IMR-90 (cell line): ENCODE data around the gene INA. TPM values are rescaled to one million over a fixed set of nuclear protein-coding genes. Genes with fewer than 3 reads are reported as not detected.

Source experiments
- ATAC-seq: fragments of 200-7000 bp; cut with Tn5 transposase; 2 replicates; pipeline ENCODE4 v1.9.1; 2020; ENCODE audit warnings: low read depth, mild to moderate bottlenecking, moderate library complexity
- BruUV-seq: library from RNA; stranded (reverse); fragments of 400-500 nt; replicated peaks from 2 replicates; lab custom pipeline; 2021; lab: Mats Ljungman, UMichigan
- CTCF ChIA-PET: fragments of 300-600 bp; formaldehyde crosslinking; extraction: SDS; loops from one replicate; lab custom pipeline; 2021; ENCODE audit warnings: antibody characterized with exemption; lab: Yijun Ruan, JAX
- POLR2A ChIA-PET: fragments of 300-600 bp; sonication (Branson Sonifier 250); formaldehyde crosslinking; loops from one replicate; lab custom pipeline; 2022; ENCODE audit warnings: antibody characterized with exemption; ENCODE audit not compliant: unreplicated experiment; lab: Charles Lee
- DNase-seq: peaks from one replicate; pipeline ENCODE4 v3.0.0; 2013
- H2AFZ ChIP-seq: replicated peaks from 2 replicates; pipeline ENCODE3; 2013; ENCODE audit warnings: low read length, mild to moderate bottlenecking; ENCODE audit not compliant: poor library complexity
- H2AK5ac ChIP-seq: 2 replicates; pipeline ENCODE4 v1.6.1; 2013; ENCODE audit warnings: low read depth, low read length, inconsistent platforms
- H2AK9ac ChIP-seq: replicated peaks from 2 replicates; pipeline ENCODE3; 2013; ENCODE audit warnings: mild to moderate bottlenecking, low read depth, low read length, moderate library complexity; ENCODE audit not compliant: poor library complexity
- H2BK120ac ChIP-seq: 2 replicates; pipeline ENCODE4 v1.6.1; 2013; ENCODE audit warnings: low read depth, low read length, inconsistent platforms
- H2BK15ac ChIP-seq: 3 replicates; pipeline ENCODE4 v1.6.1; 2013; ENCODE audit warnings: low read depth, low read length, inconsistent platforms
- H2BK20ac ChIP-seq: 2 replicates; pipeline ENCODE4 v1.6.1; 2013; ENCODE audit warnings: low read depth, mild to moderate bottlenecking, inconsistent platforms, low read length, moderate library complexity
- H2BK5ac ChIP-seq: 2 replicates; pipeline ENCODE4 v1.6.1; 2013; ENCODE audit warnings: mild to moderate bottlenecking, low read depth, low read length, inconsistent platforms; ENCODE audit not compliant: poor library complexity, severe bottlenecking
- H3K14ac ChIP-seq: replicated peaks from 2 replicates; pipeline ENCODE4 v1.6.1; 2013; ENCODE audit warnings: low read depth, low read length, inconsistent platforms
- H3K18ac ChIP-seq: 2 replicates; pipeline ENCODE4 v1.6.1; 2013; ENCODE audit warnings: low read depth, low read length, control low read depth
- H3K23ac ChIP-seq: 2 replicates; pipeline ENCODE4 v1.6.1; 2013; ENCODE audit warnings: low read depth, low read length, inconsistent platforms
- H3K27ac ChIP-seq: 2 replicates; pipeline ENCODE4 v1.5.1; 2013; ENCODE audit warnings: mild to moderate bottlenecking, control low read depth, low read length; ENCODE audit not compliant: insufficient read depth
- H3K27me3 ChIP-seq: 2 replicates; pipeline ENCODE4 v1.6.1; 2013; ENCODE audit warnings: low read length; ENCODE audit not compliant: control insufficient read depth, insufficient read depth
- H3K36me3 ChIP-seq: 2 replicates; pipeline ENCODE4 v1.6.1; 2013; ENCODE audit warnings: low read length, mixed read lengths; ENCODE audit not compliant: control insufficient read depth, insufficient read depth
- H3K4ac ChIP-seq: 2 replicates; pipeline ENCODE4 v1.6.1; 2013; ENCODE audit warnings: low read depth, low read length, inconsistent platforms
- H3K4me1 ChIP-seq: 2 replicates; pipeline ENCODE4 v1.6.1; 2013; ENCODE audit warnings: low read length, mixed read lengths; ENCODE audit not compliant: control insufficient read depth, insufficient read depth
- H3K4me2 ChIP-seq: 2 replicates; pipeline ENCODE4 v1.6.1; 2013; ENCODE audit warnings: low read depth, mild to moderate bottlenecking, control low read depth, low read length, moderate library complexity
- H3K4me3 ChIP-seq: 2 replicates; pipeline ENCODE4 v1.5.1; 2013; ENCODE audit warnings: low read depth, mild to moderate bottlenecking, control low read depth, low read length, moderate library complexity; ENCODE audit not compliant: insufficient read depth
- H3K56ac ChIP-seq: 2 replicates; pipeline ENCODE4 v1.6.1; 2013; ENCODE audit warnings: low read length, inconsistent platforms; ENCODE audit not compliant: insufficient read depth; ENCODE audit errors: extremely low read depth
- H3K79me1 ChIP-seq, 2 experiments: 2 replicates each; pipeline ENCODE4 v1.6.1; 2013; ENCODE audit warnings: low read length in 2 of 2, inconsistent platforms in 1 of 2, low read depth in 1 of 2
- H3K9ac ChIP-seq: 2 replicates; pipeline ENCODE4 v1.6.1; 2013; ENCODE audit warnings: low read depth, low read length, control low read depth
- H3K9me1 ChIP-seq: 2 replicates; pipeline ENCODE4 v1.6.1; 2013; ENCODE audit warnings: low read length, inconsistent platforms; ENCODE audit not compliant: insufficient read depth
- H3K9me3 ChIP-seq: 2 replicates; pipeline ENCODE4 v1.6.1; 2013; ENCODE audit warnings: low read length; ENCODE audit not compliant: control insufficient read depth, insufficient read depth
- H4K20me1 ChIP-seq: 2 replicates; pipeline ENCODE4 v1.6.1; 2013; ENCODE audit warnings: low read length, inconsistent platforms; ENCODE audit not compliant: insufficient read depth
- H4K5ac ChIP-seq: 2 replicates; pipeline ENCODE4 v1.6.1; 2013; ENCODE audit warnings: mild to moderate bottlenecking, low read depth, low read length, control low read depth
- H4K8ac ChIP-seq, 2 experiments: 2 replicates each; pipeline ENCODE4 v1.6.1; 2013; ENCODE audit warnings: low read depth in 2 of 2, low read length in 2 of 2, control low read depth in 1 of 2, inconsistent platforms in 1 of 2
- H4K91ac ChIP-seq: 2 replicates; pipeline ENCODE4 v1.6.1; 2013; ENCODE audit warnings: low read depth, low read length, inconsistent platforms; ENCODE audit not compliant: insufficient read depth
- NFE2L2 ChIP-seq: fragments of 150-350 bp; IDR thresholded peaks from 2 replicates; pipeline ENCODE4 v1.6.1; 2016; ENCODE audit warnings: low read depth, mild to moderate bottlenecking, low read length
- RFX5 ChIP-seq: IDR thresholded peaks from 2 replicates; pipeline ENCODE4 v1.8.0; 2012; ENCODE audit warnings: low read depth, mild to moderate bottlenecking, low read length, moderate library complexity
- WGBS, 2 experiments: methylation state at CpG; one replicate each; pipeline versions ENCODE4 v1.1.5 to v1.1.7; 2013; ENCODE audit warnings: missing lambda C conversion rate in 2 of 2; ENCODE audit not compliant: insufficient read length in 1 of 2; ENCODE audit errors: extremely low coverage in 2 of 2; 5-methylcytosine and 5-hydroxymethylcytosine counted together
- dilution Hi-C: fragments of 300-500 bp; cut with HindIII; formaldehyde crosslinking; loops from one replicate; pipeline ENCODE4 v1.14.3; 2018; ENCODE audit warnings: low sequenced_read_pairs; ENCODE audit not compliant: unreplicated experiment
- in situ Hi-C: fragments of 300-500 bp; cut with MboI; formaldehyde crosslinking; loops from 3 replicates; pipeline ENCODE4 v1.14.3; 2019; ENCODE audit warnings: low sequenced_read_pairs, inconsistent platforms, mixed read lengths
- intact Hi-C: fragments of 100-400 bp; cut with micrococcal nuclease; formaldehyde crosslinking; loops from 2 replicates; pipeline ENCODE4 v1.10.0; 2022
- polyA plus RNA-seq, 3 experiments: library from polyadenylated mRNA; depleted of rRNA; stranded (reverse); fragments of >200 nt; gene quantifications; 2 replicates each; pipeline ENCODE4 v1.2.3, GENCODE V29; 2012; ENCODE audit warnings: low replicate concordance in 1 of 3
- total RNA-seq: library from RNA; depleted of rRNA; stranded (reverse); fragments of >200 nt; gene quantifications from 2 replicates; pipeline ENCODE4 v1.2.3, GENCODE V29; 2012

The INA gene
- total and polyA plus RNA-seq, 2 of the 4 experiments (the other 2 are of a cell fraction), result 4.5 to 7.5 TPM

GRCh38 chr10:103307594-103307993, 30.7 kb downstream of the INA start:
- POLR2A ChIA-PET, result no interaction called here
- 100% methylated on average over 3 of the region's 5 CpGs; no CpG with 5 or more reads in 1 of the 2 experiments for WGBS, 2 experiments
- no peak overlapping the region for H3K14ac ChIP-seq
- H3K18ac ChIP-seq, result no peak overlapping the region
- H3K9me3 ChIP-seq, result no peaks in the 10 kb centered on the region
- intact Hi-C loops, result no loop called here
- H3K27me3 ChIP-seq, result no peaks in the 10 kb centered on the region
- DNase-seq (no peak), ATAC-seq (no peak)
- H2AK5ac ChIP-seq, result no peak overlapping the region
- H4K8ac ChIP-seq, result no peak overlapping the region
- no peak for TF ChIP-seq RFX5
- TF ChIP-seq NFE2L2, result no peak
- no peak overlapping the region for H3K4ac ChIP-seq
- no peak overlapping the region for H3K23ac ChIP-seq
- CTCF ChIA-PET, result no interaction called here
- no peak overlapping the region for H3K4me3 ChIP-seq
- H3K9me1 ChIP-seq, result 0 out of 2 replicates have a peak, but pooled peaks cover 3% of the 10 kb centered on the region
- in situ Hi-C loops, result no loop called here
- no TSS peak for BruUV-seq
- H3K36me3 ChIP-seq, result peaks cover 24% of the 10 kb centered on the region
- peaks cover 0 to 3% of the 10 kb centered on the region in 2 experiments; a peak in 1 of 4 replicates for H3K79me1 ChIP-seq
- H4K5ac ChIP-seq, result no peak overlapping the region
- H2BK20ac ChIP-seq, result no peak overlapping the region
- H3K9ac ChIP-seq, result no peak overlapping the region
- H3K4me1 ChIP-seq, result no peaks in the 10 kb centered on the region
- H4K20me1 ChIP-seq, result no peaks in the 10 kb centered on the region; the same call in 1 of the 2 replicates
- H2BK120ac ChIP-seq, result no peak overlapping the region
- H3K4me2 ChIP-seq, result no peak overlapping the region
- H2AK9ac ChIP-seq, result no peak overlapping the region
- H3K27ac ChIP-seq, result no peak overlapping the region
- H2BK15ac ChIP-seq, result no peak overlapping the region
- H3K56ac ChIP-seq, result no peak overlapping the region
- no peak overlapping the region for H2AFZ ChIP-seq
- H2BK5ac ChIP-seq, result no peak overlapping the region
- dilution Hi-C loops, result no loop called here
- H4K91ac ChIP-seq, result no peak overlapping the region
